ENCODE results near the gene PASK. TPM values are rescaled to one million over a fixed set of nuclear protein-coding genes. Genes with fewer than 3 reads are reported as not detected.

PASK gene
- polyA plus RNA-seq, 10 donors, result 4.1 to 8.3 (median 6.4) TPM

DNA sequence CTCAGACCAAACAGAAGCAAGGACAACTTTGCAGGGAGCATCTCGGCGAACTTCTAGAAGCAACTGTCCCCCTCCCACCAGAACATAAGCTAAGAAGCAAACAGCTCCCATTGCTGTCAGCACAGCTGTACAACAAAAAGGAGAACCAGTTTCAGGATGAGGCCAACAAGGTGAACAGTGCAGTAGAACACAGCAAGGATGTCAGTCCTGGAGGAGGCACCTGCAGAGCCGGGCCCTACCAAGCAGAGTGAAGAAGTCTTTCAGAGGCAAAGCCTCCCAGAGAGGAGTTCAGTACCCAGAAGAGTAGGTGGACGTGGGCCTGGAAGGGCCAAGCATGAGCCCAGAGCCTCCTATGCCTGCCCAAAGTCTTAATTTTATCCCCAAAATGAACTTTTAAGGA, 1.0 kb downstream of the PASK start:
- DNase-seq, result no peak

DNA sequence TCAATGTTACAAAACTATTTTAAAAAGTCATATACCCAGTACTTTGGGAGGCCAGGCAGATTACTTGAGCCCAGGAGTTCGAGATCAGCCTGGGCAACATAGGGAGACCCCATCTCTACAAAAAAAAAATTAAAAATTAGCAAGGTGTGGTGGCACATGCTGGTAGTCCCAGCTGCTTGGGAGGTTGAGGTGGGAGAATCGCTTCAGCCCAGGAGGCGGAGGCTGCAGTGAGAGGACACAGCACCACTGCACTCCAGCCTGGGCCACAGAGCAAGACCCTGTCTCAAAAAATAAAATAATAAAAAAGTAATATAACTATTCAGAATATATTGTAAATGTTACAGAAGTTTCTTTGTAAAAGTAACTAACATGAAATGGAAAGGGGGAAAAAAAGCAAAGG, 1.9 kb downstream of the PASK start:
- DNase-seq, result no peak

GRCh38 chr2:241146286-241146685, 3.0 kb downstream of the PASK start:
- no peak for DNase-seq

DNA sequence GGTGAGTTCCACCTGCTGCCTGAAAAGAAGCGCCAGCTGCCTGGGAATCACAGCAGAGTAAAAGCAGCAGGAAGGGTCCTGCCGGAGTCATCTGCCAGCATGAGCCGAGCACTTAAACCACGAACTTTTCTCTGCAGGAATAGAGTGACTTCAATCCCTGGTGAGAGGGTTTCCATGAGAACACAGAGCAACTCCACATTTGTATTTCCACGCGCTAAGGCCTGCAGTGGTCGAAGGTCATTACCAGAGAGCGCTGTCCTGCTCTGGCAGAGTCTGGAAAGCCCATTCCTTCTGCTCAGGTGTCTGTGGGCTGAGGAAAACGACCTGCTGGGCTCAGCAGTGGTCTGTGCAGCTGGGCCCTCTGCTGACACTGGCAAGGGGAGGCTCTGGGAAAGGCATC, 6.7 kb downstream of the PASK start:
- no peak for DNase-seq

DNA sequence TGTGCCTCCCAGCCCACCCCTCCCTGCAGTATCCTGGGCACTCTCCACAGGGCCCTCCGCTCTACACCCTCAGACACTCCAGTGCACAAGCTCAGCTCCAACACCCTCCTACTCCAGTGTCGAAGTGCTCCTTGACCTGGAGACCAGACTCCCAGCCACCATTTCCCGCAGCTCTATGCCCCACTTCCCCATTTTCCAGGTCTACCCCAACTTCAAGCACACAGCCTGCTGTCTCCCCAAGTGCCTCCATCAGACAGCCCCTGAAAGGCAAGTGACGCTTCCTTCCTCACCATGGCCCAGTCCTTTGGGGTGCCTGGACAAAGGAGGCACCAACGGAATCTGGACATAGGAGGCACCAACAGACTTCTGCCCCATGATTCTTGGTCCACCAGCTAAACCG, 7.2 kb downstream of the PASK start:
- DNase-seq, result no peak

- DNase-seq, result no peak
These were observed 8.0 kb downstream of the PASK start for GRCh38 chr2:241141214-241141770.

GRCh38 chr2:241140445-241140840, 8.8 kb downstream of the PASK start:
- no peak for DNase-seq

- DNase-seq, result no peak
These were observed 9.5 kb downstream of the PASK start for GRCh38 chr2:241139531-241140444.

DNA sequence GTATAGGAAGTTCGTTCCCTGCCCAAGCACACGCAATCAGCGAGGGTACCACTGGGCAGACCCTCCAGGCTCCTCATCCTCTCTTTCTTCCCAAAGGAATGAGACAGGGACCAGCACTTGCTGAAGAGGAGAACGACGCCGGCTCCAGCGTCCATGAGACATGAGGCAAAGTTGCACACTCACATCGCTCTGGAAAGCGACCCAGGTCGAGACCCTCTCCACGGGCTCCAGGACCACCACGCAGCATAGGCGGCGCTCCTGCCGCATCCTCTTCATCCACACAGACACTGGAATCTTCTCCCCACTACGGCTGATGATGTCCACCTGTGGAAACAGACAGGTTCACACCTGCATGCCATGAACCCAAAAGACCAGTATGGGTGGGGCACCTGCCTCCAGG, 10.8 kb downstream of the PASK start:
- no peak for DNase-seq

DNA sequence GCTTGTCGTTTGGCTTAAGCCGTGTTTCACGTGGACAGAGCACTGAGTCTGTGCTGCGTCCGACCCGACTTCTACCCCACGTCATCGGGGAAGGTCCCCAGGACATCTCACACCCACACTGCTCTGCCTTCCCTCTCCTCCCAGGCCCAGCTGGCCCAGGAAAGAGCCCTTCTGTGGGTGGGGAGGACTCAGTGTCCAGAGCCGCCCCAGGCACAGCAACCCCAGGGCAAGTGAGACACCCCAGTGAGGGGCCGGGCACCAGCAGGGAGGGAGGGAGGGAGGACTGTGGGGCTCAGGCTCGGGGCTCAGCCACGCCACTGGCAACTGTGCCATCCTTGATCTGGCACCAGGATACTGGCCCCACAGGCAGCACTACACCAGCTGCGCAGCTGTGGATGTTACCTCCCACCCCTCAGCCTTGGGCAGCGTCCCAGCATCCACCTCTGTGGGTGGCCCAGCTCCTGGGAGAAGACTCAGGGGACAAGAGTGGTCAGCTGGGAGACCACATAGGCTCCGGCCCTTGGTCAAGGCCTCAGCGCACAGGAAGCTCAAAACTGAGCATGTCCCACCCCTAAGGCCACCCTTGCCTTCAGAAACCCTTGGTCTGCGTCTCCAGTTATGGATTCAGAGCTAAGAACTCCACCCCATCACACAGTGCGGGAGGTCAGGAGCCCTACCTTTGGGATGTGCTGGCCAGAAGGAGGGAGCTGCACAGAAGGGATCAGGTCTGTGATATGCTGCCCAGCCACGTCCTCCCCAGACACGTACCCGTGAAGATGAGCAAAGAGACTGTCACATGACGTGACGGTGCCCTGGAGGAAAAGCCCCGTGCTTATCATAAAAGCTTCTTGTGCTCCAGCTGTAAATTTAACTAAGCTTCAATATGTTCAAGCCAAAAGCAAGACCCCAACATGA, 11.7 kb downstream of the PASK start:
- no peak for DNase-seq

DNA sequence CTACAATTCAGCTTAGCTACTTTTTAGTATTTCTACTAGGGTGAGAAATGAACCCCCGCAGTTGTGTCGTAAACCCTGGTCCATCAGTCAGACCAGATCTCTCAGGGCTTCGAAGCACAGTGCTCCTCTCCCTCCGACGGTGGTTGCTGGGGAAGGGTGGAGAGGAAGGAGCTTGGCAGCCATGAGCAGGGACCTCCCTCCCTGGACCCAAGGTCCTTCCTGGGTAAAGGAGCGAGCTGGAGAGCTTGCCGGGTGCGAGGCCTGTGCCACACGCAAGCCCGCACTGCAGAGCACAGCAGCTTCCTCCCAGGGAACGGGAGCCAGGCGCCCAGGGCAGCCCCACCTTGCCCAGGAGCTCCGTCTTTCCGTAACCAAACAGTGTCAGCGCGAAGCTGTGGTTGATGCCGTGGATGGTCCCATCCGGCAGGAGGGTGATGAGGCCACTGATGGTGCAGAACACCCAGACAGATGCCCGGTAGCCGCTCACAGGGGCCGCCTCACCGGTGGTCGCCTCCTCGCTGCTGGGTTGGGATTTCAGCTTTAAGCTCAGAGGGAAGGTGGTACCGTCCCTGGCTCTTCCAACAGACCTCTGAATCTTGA, 12.5 kb downstream of the PASK start:
- DNase-seq, result no peak

DNA sequence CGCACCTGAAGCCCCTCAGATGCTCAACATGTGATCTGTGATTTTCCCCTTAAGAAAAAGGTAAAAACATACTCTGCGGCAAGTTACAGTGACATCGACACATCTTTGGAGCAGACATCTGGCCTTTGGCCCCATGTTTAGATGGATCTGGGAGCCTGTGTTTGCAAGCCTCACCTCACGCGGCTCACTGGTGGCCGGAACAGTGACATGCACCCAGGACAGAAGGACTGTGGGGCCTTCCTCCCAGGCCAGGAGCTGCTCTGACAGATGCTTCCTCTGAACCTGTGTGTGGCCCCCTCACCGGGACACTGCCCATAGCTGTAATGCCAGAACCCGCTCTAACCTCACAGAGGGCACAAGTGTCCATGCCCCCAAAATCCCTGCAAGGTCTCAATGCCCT, 13.1 kb downstream of the PASK start:
- no peak for DNase-seq

GRCh38 chr2:241135737-241136136, 13.5 kb downstream of the PASK start:
- peak in 1 of 3 donors; percentile 14 for DNase-seq

GRCh38 chr2:241134711-241135110, 14.6 kb downstream of the PASK start:
- DNase-seq, result no peak

- DNase-seq, result no peak
These were observed 15.8 kb downstream of the PASK start for GRCh38 chr2:241133436-241133820.

DNA sequence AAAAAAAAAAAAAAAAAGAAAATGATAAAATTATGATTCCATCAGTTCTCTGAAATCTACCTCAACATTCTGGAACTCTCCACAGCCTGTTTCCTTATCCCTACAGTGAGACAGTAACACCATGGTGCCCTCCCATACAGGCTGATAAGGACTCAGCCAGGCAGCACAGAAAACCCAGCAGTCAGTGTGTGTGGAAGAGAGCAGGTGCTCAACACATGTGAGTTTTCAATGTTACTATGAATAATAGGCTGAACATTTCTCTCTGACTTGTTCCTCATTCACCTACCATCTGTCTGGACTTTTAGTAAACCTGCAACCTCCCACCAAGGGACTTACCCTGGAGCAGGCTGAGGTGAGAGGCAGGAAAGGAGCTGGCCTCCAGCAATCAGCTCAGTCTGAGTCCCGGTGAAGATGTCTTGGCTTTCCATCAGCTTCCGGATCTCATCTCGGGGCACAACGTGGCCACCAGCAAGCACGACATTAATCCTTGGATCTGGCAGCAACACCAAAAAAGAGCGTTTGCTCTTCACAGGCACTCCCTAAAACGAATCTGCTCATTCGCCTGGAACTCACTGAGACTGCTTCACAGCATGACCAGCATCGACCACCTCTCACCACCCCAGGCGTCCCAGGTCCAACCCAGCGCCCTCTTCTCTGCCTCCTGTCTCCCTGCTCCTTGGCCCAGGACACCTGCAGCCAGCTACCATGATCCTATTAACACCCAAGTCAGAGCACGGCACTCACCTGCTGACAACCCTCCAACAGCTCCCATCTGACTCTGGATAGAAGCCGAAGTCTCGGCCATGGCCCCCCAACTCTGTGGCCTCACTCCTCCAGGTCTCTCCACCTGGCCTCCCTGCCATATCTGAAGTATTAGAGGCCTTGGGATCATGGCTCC, 16.5 kb downstream of the PASK start:
- no peak for DNase-seq

- DNase-seq, result no peak
These were observed 17.7 kb downstream of the PASK start for GRCh38 chr2:241131531-241131930.

DNA sequence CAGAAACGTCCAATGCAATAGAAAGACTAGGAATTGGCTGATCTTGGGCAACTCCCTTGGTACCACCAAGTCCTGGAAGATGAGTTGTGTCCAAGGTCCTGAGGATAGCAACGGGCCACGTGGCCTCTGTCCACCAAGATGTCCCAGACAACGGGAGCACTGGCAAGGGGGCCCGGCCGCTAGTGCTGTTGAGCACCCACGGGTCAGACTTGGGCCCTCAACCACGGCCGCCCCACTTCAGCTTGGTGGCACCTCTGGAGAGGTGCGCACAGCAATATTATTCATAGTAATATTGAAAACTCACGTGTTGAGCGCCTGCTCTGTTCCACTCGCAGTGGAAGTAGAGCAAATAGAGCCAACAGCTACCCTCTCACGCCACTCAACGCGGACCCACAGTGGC, 19.0 kb downstream of the PASK start:
- DNase-seq, result no peak

DNA sequence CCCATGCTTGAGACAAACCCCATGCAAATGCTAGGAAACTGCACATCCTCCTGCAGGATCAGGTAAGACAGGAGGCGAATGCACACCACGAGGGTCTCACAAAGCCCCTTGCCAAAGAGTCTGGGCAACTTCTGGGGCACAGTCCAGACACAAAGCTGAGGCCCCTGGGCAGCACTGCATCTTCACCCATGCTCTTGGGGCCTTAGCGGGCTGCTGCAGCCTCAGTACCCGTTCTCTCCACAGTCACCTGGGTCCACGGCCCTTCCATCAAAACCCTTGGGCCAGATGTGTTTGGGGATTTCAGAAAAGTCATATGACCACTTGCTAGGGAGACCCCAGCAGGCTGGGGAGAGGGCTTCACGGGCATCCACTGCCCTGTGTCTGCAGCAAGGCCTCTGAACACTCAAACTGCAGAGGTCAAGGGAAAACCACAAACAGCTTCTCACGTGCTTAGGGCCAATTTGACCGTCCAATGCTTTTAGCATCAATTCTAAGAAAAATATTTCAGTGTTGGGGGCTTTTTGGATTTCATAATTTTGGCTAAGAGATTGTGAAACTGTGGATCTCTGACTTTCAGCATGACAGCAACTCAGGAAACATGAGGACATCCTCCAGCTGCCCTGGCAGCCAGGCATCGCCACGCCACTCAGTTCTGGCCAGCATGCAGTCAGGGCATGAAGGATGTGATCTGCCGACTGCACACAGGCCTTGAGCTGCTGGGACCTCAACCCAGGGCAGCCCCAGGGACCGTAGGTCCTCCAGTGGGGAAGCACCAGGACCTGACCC, 20.0 kb downstream of the PASK start:
- DNase-seq, result no peak

DNA sequence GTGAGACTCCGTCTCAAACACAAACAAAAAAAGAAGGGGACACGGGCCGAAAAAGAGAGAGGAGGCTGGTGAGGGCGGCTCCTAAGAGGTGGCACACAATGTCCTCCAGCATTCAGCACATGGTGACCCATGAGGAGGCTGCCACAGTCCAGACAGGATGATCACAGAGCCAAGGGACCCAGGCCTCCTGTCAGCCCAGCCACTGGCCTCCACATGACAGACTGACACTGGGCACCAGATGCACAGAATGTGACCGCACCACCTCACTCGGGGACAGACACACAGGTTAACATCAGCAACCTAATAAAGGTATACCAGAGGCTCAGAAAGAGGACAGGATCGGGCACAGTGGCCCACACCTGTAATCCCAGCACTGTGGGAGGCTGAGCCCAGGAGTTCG, 21.0 kb downstream of the PASK start:
- DNase-seq, result no peak

Measured in muscle of back (tissue), 11 donors.